NCI-H2196 treated with DMSO at 0.1 percent for 48 hours (cell line): ENCODE results near the gene BMPR1B.
"Not testable (repeated sequence)": the region's sequence is repeated elsewhere in the genome, so short reads cannot be mapped to it uniquely, and the experiment has no call there.

ENCODE experiments used
- DNase-seq: peaks from one replicate; lab custom pipeline; 2025; ENCODE audit not compliant: unreplicated experiment; lab: John Stamatoyannopoulos, UW

BMPR1B gene

GRCh38 chr4:95124906-95125504 lies 367.2 kb downstream of the BMPR1B start:
- DNase-seq = no peak

- DNase-seq = no peak
Measured at GRCh38 chr4:95129031-95129430, 371.3 kb downstream of the BMPR1B start.

- DNase-seq = no peak
Measured at GRCh38 chr4:95129821-95130311, 372.1 kb downstream of the BMPR1B start.

GRCh38 chr4:95134016-95134415 lies 376.3 kb downstream of the BMPR1B start:
- DNase-seq = not testable (repeated sequence)

- not testable (repeated sequence) for DNase-seq
Measured at GRCh38 chr4:95139424-95139823, 381.7 kb downstream of the BMPR1B start.

GRCh38 chr4:95141361-95141760 lies 383.6 kb downstream of the BMPR1B start:
- DNase-seq = no peak

- DNase-seq = no peak
Measured at GRCh38 chr4:95142932-95143331, 385.2 kb downstream of the BMPR1B start.

- no peak for DNase-seq
Measured at GRCh38 chr4:95151255-95151654, 393.5 kb downstream of the BMPR1B start.

GRCh38 chr4:95153182-95153581 lies 395.4 kb downstream of the BMPR1B start:
- no peak for DNase-seq

GRCh38 chr4:95155759-95156451 lies 398.1 kb downstream of the BMPR1B start:
- no peak for DNase-seq

- no peak for DNase-seq
Measured at GRCh38 chr4:95156452-95156765, 398.7 kb downstream of the BMPR1B start.

GRCh38 chr4:95157596-95157995 lies 399.8 kb downstream of the BMPR1B start:
- DNase-seq = no peak

- DNase-seq = no peak
Measured at GRCh38 chr4:95158045-95158444, 400.3 kb downstream of the BMPR1B start.

GRCh38 chr4:95158626-95159025 lies 400.9 kb downstream of the BMPR1B start:
- no peak for DNase-seq

- DNase-seq = no peak
Measured at GRCh38 chr4:95159384-95159783, 401.6 kb downstream of the BMPR1B start.

GRCh38 chr4:95161781-95162469 lies 404.2 kb downstream of the BMPR1B start:
- no peak for DNase-seq

- DNase-seq = no peak
Measured at GRCh38 chr4:95162867-95163266, 405.1 kb downstream of the BMPR1B start.

- peak; percentile 17 for DNase-seq
Measured at GRCh38 chr4:95165926-95166524, 408.3 kb downstream of the BMPR1B start.

- no peak for DNase-seq
Measured at GRCh38 chr4:95167805-95168204, 410.1 kb downstream of the BMPR1B start.

GRCh38 chr4:95170176-95170575 lies 412.4 kb downstream of the BMPR1B start:
- no peak for DNase-seq

GRCh38 chr4:95171377-95171776 lies 413.6 kb downstream of the BMPR1B start:
- DNase-seq = not testable (repeated sequence)

- DNase-seq = no peak
Measured at GRCh38 chr4:95178938-95179337, 421.2 kb downstream of the BMPR1B start.
